Measurements from ENCODE around the gene FBLN2.

Gene FBLN2

DNA sequence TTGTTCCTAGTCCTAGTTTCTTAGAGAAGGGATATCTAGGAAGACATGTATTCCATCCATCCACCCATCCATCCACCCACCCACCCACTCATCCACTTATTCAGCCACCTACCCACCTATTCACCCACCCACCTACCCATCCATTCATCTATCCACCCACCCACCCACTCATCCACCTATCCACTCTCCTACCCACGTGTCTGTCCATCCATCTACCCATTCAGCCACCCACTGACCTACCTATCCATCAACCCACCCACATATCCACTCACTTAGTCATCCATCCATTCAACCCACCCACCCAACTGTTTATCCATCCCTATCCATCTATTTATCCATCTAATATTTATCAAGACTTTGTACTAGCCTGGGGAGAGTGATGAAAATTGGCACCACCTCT is 120.5 kb downstream of the FBLN2 start:
- DNase-seq: no peak

DNA sequence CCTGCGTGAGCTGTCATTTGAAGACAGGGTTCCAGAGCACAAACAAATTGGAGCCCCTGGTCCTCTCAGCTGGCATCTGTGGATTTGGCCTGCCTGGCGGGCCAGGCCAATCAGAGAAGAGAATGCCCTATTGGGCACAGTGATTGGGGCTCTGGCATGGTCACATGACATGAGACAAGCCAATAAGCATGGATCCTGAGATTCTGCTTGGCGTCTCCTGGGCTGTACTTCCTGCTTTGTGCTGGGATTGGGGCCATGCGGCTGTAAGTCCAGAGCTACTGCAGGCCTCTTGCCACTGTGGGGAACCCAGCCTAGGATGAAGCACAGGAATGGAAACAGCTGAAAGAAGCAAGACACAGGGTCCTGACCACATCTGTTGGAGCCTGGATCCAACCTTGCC is 121.4 kb downstream of the FBLN2 start:
- no peak for DNase-seq

GRCh38 chr3:13671482-13672233 is 122.7 kb downstream of the FBLN2 start:
- DNase-seq: no peak

DNA sequence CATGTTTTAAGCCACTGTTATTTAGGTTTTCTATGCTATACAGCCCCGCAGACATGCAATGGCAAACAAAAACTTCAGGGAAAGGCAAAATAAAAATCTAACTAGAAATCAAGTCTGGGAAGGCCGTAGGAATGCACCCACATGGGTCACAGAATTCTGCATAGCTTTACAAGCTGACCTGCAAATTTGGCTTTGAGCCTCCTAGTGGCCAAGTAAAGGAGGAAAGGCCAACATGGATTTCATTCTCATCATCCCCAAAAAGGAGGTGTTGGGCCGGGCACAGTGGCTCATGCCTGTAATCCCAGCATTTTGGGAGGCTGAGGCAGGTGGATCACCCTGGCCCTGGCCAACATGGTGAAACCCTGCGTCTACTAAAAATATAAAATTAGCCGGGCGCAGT is 124.3 kb downstream of the FBLN2 start:
- no peak for DNase-seq

GRCh38 chr3:13674538-13675185 is 125.7 kb downstream of the FBLN2 start:
- no peak for DNase-seq

DNA sequence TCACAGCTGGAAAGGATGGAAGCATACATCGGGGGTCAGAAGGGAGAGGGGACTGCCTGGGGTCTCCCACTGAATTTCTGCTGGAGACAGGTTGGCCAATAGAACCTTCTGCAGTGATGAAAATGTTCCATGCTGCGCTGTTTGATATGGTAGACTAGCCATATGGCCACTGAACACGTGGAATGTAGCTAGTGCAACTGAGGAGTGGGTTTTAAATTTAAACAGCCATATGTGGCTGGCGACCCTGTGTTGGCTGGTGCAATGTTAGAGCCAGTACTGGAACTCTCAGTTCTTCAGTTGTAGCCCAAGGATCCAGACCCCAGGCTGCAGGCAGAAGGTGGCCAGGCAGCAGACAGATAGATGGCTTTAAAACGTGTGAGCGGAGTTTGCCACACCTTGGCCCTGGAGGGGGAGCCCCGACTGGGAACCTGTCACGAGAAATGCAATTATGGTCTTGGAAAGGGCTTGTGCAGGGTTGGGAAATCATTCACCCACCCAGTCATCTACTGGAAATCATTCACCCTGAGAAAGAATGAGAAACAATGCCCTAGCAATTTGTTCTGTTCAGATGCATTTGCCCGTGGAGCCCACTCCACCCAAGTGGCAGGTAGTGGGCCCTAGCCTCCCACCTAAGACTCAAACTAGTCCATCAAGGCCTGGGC is 127.6 kb downstream of the FBLN2 start:
- no peak for DNase-seq

DNA sequence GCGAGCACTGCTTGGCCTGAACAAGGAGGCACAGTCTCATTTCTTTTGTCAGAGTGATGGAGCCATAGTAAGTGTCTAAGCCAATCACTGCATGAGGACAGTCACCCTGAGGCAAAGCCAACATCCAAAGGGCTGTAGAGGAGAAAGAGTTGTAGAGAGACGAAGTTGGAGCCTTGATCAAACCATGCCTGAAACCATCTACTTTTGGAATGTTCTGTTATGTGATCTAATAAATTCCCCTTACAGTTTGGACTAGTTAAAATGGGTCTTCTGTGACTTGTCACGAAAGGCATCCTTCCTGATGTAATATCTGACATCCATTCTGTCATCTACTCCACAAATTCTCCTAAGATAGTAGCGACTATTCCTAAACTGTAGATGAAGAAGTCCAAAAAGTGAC is 128.3 kb downstream of the FBLN2 start:
- no peak for DNase-seq

- no peak for DNase-seq
Observed at GRCh38 chr3:13681931-13682330, 133.0 kb downstream of the FBLN2 start.

DNA sequence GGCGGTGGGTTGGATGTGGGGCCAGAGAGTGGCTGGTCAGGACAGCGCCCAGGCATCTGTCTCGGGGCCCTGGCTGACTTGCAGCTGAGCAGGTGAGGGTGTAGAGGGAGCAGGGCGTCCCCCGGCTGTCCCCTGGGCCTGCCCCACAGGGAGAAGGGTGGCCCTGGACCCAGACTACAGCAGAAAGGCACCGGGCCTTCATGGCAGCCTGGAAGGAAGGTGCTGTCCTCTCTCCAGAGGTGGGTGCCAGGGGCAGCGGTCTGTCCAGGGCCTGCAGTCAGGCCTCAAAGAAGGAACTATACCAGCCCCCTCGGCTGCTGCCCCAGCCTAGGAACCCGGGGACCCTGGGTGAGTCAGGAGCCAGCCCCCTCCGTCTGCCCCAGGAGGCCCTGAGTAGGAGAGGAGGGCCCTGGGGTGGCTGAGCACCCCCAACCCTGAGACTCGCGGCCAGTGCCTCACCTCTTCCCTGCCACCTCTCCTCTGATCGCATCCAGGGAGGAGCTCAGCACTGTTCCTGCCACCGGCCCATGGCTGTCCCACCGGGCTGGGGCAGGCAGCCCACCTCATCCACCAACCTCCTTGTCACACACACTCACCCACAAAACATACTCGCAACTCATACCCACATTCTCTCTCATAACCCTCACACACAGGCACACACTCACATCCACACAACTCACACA is 133.5 kb downstream of the FBLN2 start:
- no peak for DNase-seq

GRCh38 chr3:13683288-13683687 is 134.4 kb downstream of the FBLN2 start:
- DNase-seq: no peak

GRCh38 chr3:13683772-13684171 is 134.8 kb downstream of the FBLN2 start:
- no peak for DNase-seq

DNA sequence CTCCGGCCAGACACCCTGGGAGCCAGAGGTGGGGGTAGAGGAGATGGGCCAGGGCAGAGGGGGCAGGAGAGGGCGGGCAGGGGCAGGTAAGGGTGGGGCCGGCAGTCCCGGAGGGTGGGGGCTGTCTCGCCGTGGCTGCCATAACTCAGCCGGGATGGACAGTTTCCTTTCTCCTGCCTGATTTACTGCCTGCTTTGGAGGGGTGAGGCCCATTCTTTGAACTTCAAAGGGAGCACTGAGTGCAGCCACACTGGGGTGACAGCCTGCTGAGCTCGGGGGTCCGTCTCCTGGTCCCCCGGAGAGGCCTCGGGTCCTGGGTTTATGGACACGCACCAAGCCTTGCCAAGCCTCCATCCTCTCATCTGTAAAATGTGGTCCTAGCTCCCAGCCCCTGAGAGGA is 135.4 kb downstream of the FBLN2 start:
- DNase-seq: no peak

DNA sequence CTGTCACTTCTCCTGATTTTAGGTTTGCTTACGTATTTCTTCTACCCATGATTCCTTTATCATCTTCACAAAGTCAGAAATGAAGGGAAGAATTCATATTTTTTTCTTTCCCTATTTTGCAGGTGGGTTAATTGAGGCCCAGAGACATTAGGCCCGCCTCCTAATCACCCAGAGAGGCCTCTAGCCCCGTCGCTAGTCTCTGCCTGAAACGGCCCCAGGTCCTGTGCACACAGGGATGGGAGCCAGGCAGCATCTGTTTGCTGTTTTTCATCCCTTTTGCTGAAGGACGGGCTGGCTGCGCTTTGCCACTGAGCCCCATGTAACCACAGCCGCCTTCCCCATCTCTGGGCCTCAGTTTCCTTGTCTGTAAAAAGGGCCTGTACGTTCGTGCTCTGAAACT is 135.9 kb downstream of the FBLN2 start:
- no peak for DNase-seq

- DNase-seq: no peak
Observed at GRCh38 chr3:13685721-13686120, 136.8 kb downstream of the FBLN2 start.

- DNase-seq: no peak
Observed at GRCh38 chr3:13686367-13687160, 137.6 kb downstream of the FBLN2 start.

GRCh38 chr3:13687517-13687943 is 138.6 kb downstream of the FBLN2 start:
- no peak for DNase-seq
